GM21528 (cell line): ENCODE data around the gene BTN1A1.
"Not testable (repeated sequence)": the region's sequence is repeated elsewhere in the genome, so short reads cannot be mapped to it uniquely, and the experiment has no call there.

Experiments
- ATAC-seq: cut with Tn5 transposase; IDR thresholded peaks from one replicate; pipeline ENCODE4 v1.9.1; 2021; ENCODE audit warnings: mild to moderate bottlenecking, moderate library complexity; ENCODE audit not compliant: unreplicated experiment, low FRiP score

The BTN1A1 gene

DNA sequence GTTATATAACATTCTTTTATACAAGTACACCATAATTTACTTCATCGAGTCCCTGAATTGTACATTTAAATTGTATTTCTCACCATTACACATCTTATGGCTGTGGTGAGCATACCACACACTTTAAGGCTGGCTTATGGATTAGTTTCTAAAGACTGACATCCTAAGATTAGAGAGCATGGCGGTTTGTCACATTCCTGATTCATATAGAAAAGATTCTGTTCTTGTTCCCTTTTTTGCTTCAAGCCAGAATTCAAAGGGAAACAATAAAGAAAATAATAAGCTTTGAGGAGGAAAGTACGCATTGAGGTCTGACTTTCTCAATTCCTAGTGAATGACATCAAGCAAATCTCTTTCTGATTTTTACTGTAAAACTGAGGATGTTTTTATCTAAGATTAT, 2.5 kb downstream of the BTN1A1 start:
- ATAC-seq = no peak

DNA sequence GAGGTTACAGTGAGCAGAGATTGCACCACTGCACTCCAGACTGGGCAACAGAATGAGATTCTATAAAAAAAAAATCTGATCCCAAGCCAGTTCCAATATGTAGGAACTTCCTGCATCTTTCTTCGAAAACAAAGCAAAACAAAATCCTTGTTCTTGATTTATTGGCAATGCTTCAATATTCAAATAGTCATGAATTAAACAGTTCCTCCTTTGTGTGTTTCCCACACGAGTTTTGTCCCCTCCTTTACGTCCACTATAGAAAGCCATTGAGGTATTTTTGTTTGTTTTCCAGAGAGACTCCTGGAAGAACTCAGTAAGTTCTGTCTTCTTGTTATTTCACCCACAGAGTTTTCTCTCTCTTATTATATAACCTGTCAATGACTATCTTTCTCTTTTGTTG, 7.6 kb downstream of the BTN1A1 start:
- ATAC-seq = no peak

DNA sequence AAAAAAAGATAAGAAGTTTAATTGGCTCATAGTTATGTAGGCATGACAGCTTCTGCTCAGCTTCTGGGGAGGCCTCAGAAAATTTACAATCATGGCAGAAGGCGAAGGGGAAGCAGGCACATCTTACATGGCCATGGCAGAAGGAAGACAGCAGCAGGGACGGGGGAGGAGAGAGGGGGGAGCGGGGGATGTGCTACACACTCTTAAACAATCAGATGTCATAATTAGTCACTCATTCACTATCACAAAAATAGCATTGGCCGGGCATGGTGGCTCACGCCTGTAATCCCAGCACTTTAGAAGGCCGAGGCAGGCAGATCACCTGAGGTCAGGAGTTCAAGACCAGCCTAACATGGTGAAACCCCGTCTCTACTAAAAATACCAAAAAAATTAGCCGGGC, 10.9 kb downstream of the BTN1A1 start:
- not testable (repeated sequence) for ATAC-seq

DNA sequence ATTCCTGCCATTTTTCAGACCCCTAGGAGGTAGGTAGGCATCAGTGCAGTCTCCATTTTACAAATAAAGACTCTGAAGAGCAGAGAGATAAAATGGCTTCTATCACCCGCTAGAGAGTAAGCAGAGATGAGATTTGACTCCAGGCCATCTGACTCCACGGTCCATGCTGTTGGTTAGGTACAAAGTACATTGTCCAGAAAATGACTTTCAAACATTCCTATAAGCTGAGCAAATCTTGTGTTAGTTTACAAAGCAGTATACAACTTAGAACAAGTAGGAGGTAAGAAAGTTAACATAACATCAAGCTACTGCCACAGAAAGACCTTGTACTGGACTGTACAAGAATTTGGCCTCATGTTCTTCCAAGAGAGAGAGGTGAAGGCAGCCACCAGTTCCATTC, 14.9 kb downstream of the BTN1A1 start:
- ATAC-seq = no peak

DNA sequence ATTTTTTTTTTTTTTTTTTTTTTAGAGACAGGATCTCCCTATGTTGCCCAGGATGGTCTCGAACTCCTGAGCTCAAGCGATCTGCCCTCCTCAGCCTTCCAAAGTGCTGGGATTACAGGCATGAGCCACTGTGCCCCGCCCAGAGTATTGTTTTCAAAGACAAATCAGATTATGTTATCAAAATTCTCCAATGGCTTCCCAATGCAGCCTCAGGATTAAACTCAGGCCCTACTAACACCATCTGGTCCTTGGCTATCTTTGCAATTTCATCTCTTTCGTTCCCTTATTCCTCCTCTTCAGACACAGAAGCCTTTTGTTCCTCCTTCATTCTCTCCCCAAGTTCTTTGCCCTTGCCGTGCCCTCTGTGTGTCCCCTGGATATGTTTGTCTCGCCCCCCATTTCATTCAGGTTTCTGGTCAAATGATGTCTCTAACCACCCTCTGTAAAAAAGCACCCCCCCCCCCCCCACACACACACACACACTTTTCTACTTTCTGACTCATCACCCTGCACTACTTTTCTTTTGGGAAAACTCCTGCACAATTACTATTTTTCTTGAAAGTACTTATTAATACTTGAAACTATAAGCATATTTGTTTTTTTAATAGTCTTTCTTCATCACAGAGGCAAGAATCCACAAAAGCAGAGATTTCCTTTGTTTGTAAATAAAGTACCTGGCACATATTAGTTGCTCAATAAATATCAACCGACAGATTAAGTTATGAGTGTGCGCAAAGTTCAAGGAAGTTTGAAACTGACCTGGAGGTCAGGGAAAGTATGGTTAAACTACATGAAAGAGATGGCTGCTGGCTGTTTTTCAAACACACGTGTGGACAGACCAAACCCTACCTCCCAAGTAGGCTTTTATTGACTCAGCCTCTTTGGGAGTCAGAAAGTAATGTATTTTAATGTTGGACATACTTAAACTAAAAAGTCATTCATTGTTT, 16.7 kb downstream of the BTN1A1 start:
- ATAC-seq = no peak

DNA sequence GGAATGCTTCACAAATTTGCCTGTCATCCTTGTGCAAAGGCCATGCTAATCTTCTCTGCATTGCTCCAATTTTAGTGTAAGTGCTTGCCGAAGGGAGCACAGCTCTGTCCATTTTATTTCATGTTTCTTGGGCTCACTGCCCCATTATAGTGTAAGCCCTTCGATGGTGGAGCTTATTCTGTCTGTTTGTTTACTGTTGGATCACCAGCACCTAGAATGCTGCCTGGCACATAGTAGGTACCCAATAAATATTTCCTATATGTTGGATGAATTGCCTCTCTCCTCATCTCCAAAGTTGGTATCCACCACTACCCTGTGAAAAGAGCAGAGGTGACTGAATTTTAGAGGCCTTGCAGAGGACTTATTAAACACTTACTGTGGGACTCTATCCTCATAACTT, 19.3 kb downstream of the BTN1A1 start:
- ATAC-seq = no peak

DNA sequence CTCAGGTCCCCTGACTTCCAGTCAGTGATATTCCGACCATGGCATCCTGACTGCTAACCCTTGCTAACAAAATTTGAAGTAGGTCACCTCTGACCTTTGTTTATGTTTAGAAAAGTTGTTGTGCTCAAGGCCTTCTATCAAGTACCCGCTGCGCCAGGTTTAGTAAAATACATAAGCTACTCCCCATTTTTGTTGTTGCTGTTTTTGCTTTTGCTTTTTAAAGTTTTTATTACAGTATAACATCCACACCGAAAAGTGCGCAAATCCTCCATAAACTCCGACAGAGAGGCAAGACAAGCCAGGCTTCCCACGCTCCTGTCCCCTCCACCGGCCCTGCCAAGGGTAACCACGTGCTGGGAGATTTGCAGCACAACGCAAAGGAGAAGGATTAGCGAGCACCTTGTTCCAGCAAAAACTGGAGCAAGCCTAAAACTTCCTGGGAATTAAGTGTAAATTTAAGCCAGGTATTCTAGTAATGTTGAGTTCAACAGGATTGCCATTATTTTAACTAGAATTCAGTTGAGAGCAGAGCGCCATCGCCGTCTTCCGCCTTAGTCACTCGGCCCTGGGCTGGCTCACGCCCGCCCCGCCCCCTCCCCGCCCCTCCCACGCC, 20.2 kb downstream of the BTN1A1 start:
- peak; percentile 30 for ATAC-seq

DNA sequence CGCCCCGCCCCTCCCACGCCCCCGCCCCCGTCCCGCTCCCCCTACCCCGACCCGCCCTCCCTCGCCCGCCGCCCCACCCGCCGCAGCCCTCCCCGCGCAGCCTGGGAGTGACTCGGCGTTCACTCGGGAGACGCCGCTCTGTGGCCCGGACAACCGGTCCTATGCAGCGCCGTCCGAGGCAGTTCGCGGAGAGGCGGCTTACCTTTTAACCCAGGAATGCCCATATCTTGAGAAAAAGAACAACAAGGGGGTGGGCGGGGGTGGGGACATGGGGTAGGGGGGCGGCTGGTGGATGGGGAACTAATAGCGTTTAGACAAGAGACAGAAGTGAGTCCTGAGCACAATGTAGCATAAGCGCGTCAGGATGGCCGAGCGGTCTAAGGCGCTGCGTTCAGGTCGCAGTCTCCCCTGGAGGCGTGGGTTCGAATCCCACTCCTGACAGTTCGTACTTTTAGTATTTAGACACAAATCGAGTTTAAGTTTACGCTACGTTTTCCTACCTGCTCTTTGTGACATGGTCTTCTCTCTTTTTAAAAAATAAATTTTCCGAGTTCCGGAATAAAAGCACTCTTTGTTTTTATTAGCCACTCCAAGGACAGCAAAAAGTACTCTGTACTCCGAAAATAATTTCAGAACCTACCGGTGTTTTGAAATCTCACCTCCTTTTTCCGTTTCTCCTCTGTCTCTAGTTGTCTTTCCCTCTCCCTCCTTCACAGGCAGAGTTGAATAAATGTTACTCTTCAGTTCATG, 20.9 kb downstream of the BTN1A1 start:
- ATAC-seq = peak; percentile 70

DNA sequence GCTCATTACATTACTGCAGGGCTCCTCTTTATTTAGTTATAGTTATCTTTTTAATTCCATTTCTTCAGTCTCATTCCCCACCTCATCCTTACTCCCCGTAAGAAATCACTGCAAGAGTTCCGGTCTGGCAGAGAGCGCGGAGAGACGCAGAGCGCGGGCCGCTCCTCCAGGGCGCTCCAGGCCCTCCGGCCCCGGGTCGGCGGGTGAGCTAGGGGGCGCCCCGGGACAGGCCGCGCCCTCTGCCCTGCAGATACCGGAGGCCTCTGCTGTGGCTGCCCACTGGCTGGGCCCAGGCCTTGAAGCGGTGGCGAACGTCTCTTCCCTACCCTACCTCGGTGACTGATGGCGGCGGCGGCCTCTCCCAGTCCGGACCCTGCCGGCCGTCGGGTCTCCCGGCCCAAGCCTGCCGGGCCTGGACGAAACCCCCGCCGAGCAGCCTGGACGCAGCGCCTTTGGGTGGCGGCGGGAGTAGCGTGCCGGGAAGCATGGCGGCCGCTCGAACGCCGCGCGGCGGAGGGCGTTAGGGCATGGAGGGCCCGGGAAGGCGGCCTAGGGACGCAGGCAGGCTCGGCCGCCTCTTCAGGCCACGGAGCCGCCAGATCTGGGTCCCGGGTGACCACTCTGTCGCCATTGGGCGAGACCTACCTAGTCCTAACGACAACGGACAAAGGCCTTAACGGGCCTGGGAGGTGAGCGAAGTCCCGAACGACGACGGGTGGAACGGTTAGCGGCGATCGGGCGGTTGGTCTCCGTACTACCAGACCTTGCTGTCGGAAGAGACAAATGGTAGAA, 21.7 kb downstream of the BTN1A1 start:
- ATAC-seq = peak; percentile 75

DNA sequence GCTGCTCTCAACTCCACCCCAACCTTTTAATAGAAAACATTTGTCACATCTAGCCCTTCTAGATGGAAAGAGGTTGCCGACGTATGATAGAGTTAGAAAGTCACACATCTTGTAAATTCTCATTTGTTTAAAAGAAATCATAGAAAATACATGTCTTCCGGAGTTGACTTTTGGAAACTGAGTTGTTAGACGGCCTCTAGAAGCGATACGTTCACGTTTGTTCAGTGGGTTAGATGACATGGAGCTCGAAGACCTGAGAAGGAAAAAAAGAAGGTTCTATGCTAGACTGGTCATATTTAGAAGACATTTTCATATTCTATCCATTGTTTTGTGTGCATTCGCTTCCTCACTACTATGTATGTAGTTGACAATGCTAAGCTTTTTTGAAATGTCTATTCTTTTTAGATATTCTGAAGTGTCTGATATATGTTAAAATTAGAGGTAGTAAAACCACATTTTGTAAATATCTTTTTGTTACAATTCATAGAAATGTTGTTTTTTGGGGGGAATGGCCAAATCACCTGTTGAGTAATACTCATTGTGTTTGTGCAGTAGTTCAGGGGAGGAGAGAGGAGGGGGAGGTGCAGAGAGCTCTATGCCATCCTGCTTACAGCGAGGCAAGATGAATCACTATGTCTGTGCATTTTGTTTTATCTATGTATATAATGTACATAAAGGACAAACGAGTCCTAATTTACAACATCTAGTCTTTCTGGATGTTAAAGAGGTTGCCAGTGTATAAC, 22.6 kb downstream of the BTN1A1 start:
- ATAC-seq = not testable (repeated sequence)

DNA sequence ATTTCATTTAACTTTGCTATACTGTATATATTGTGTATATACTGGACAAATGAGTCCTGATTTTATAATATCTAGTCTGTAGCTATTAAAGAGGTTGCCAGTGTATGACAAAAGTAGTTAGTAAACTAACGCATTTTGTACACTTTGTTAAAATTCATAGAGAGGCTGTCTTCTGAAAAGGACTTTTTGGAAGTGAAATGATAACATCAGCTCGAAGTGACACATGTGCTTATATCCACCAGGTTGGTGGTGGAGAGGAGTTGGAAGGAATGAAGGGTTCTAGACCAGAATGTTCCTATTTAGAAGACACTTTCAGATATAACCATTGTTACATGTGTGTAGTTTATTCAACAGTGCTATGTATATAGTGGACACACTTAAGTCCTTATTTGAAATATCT, 24.2 kb downstream of the BTN1A1 start:
- ATAC-seq = not testable (repeated sequence)

DNA sequence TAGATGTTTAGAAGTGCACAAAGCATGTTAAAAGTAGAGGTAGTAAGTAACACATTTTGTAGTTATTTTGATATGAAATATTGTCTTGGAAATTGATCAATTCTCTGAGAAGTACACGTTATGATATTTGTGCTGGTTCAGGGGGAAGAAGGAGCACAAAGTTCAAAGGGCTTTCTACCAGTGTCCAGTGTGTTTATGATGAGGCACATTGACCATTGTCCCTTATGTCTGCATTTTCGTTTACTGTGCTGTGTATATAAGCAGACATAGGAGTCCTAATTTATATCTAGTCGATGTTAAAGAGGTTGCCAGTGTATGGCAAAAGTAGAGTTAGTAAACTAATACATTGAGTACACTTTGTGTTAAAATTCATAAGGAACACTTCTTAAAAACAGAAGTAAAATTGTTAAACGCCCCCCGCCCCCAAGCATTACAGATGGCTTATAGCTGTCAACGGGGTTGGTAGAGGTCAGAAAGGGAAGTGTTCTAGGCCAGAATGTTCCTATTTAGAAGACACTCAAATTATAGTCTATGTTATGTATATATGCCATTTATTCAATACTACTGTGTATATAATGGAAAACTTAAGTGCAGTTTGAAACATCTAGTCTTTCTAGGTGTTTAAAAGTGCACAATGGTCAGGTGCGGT, 24.7 kb downstream of the BTN1A1 start:
- ATAC-seq = no peak

DNA sequence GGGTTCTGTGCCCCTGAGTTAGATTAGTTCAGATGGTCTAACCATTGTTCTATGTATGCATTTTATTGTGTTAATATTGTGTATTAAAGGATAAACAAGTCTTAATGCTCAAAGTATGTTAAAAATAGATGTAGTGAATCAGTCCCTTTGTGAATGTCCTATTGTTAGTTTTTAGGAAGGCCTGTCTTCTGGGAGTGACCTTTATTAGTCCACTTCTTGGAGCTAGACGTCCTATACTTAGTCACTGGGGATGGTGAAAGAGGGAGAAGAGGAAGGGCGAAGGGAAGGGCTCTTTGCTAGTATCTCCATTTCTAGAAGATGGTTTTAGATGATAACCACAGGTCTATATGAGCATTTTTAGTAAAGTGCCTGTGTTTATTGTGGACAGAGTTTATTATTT, 25.7 kb downstream of the BTN1A1 start:
- ATAC-seq = no peak

DNA sequence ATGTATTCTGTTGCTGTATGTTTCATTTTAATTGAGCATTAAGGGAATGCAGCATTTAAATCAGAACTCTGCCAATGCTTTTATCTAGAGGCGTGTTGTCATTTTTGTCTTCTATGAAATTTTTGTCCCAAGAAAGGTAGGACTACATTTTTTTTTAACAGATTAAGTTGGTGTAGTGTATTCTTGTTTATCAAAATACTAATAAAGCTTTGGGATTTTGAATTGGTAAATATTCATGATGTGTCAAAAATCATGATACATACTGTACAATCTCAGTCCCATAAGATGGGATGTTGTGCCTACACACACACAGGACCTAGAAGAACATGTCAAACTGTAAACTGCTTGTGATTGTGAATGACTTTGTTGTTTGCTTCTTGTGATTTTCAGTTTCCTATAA, 26.8 kb downstream of the BTN1A1 start:
- ATAC-seq = no peak

DNA sequence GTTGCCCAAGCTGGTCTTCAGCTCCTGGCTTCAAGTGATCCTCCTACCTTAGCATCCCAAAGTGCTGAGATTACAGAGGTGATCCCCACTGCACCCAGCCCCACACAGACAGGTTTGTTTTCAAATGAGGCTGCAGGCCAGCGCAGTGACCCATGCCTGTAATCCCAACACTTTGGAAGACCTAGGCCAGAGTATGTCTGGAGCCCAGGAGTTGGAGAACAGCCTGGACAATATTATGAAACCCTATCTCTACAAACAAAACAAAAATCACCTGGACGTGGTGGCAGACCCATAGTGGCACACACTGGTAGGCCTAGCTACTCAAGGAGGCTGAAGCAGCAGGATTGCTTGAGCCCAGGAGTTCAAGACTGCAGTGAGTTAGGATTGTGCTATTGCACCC, 30.1 kb downstream of the BTN1A1 start:
- no peak for ATAC-seq

DNA sequence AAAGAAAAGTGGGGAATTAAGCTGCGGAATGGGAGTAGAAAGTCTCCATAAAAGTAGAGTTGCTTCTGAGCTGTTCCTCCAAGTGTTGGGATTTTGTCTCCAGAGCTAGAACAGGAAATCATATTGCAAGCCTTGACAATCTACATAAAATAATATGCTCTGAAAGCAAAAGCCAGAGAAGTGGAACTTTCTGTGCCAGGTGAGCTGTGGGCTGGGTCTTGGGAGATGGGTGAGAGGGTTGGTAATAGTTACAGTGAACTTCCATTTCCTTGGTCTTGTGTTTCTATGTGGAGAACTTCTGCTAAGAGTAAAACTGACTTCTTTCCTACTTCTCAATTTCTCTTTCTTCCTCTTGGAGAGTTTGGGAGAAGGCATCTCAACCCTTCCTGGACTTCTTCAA, 31.8 kb downstream of the BTN1A1 start:
- ATAC-seq = no peak

DNA sequence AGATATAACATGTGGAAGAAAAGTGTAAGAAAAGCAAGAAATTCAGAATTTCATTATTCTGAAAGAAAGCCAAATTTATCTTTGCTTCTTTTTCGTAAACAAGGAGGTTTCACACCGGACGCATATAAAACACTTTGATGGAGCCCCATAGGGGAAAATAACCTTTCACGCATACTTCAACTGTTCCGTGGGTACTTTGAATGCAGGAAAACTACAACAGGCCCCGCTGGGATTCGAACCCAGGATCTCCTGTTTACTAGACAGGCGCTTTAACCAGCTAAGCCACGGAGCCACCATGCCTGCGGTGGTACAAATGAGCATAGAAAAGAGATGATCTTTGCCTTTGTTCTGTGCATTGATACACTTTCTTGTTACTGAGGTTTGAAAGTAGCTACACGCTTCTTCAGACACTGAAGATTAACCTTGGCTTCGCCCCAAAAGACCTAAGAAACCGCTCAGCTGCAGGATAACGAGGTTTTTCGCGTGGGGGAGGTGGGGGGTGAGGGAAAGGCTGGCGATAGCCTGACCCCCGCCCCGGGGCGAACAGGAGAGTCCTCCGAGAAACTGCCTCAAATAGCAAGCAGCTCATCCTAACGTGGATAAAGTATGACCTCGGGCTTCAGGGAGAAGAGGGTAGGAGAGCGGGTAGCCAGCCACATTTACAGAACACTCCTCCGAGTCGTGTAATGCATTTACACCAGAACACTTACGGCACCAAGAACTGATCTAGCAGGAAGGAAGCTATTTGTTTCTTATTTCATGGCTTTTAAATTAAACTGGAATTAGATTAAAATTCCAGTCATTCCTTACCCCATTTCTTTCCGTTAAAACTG, 32.8 kb downstream of the BTN1A1 start:
- ATAC-seq = peak; percentile 30

DNA sequence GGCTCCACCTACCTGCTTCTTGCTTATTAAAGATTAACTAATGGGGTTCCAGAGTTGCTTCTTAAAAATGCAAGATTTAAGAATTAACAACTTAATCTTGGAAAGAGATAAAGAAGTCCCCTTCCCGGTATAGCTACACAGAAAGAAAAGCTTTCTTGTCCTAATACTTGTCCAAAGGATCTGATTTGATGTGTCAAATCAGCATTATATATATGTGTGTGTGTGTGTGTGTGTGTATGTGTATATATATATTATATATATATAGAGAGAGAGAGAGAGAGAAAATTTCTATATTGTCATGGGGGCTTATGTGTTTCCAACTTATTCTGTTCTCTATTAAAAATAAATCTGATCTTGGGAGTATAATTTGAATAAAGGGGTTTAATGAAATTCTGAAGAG, 33.4 kb downstream of the BTN1A1 start:
- no peak for ATAC-seq
